Thyroid gland (tissue), 4 donors: ENCODE data around the gene DNAJC12. TPM values are rescaled to one million over a fixed set of nuclear protein-coding genes. Genes with fewer than 3 reads are reported as not detected.

Experiments
- DNase-seq, 2 donors: peaks; one replicate each; pipeline ENCODE4 v3.0.0-alpha.2; 2019
- H3K27ac ChIP-seq, 3 donors: fragments of 200-600 bp; sonication (generic); 1 replicate in 2 of 3; 2 replicates in 1 of 3; pipeline ENCODE4 v1.5.1; 2016 to 2019; ENCODE audit warnings: mild to moderate bottlenecking in 1 of 3, moderate library complexity in 1 of 3
- H3K27me3 ChIP-seq: fragments of 200-600 bp; sonication (generic); one replicate; pipeline ENCODE4 v1.5.1; 2019
- H3K36me3 ChIP-seq, 2 donors: fragments of 200-600 bp; sonication (generic); one replicate each; pipeline ENCODE4 v1.5.1; 2016 to 2019
- H3K4me1 ChIP-seq, 2 donors: fragments of 200-600 bp; sonication (generic); one replicate each; pipeline ENCODE4 v1.5.1; 2017 to 2019
- H3K4me3 ChIP-seq, 3 donors: fragments of 200-600 bp; sonication (generic); replicated peaks in 1 of 3; 1 replicate in 2 of 3; 2 replicates in 1 of 3; pipeline ENCODE4 v1.5.1; 2016; ENCODE audit warnings: mild to moderate bottlenecking in 1 of 3
- H3K9me3 ChIP-seq: fragments of 200-600 bp; sonication (generic); one replicate; pipeline ENCODE4 v1.5.1; 2017
- POLR2A ChIP-seq, 2 donors: fragments of 450-650 bp; IDR thresholded peaks; one replicate each; pipeline ENCODE4 v1.6.1; 2017; ENCODE audit warnings: antibody characterized with exemption in 2 of 2, mild to moderate bottlenecking in 2 of 2, moderate library complexity in 1 of 2
- WGBS, 2 donors: methylation state at CpG; one replicate each; pipeline ENCODE4 v1.1.5; 2017; 5-methylcytosine and 5-hydroxymethylcytosine counted together
- intact Hi-C: fragments of 100-400 bp; cut with DNase I; formaldehyde crosslinking; loops from one replicate; pipeline ENCODE4 v1.15.1; 2023
- total RNA-seq, 4 donors: library from RNA; depleted of rRNA; stranded (reverse); fragments of >200 nt; gene quantifications; one replicate each; pipeline ENCODE4 v1.2.3, GENCODE V29; 2016
- TF ChIP-seq, protein P1 (sequence below), 6 experiments: fragments of 200-600 bp in 3 of 6; fragments of 450-650 bp in 3 of 6; sonication (generic) in 3 of 6; IDR thresholded peaks; one replicate each; pipeline ENCODE4 v1.5.1; 2016 to 2019; ENCODE audit warnings: antibody characterized with exemption in 6 of 6, mild to moderate bottlenecking in 2 of 6, inconsistent platforms in 1 of 6, moderate library complexity in 1 of 6

Gene DNAJC12
- total RNA-seq, result 1 to 10 TPM in 3 of 4 donors, under 1 TPM in 1; 0.56 to 7.8 (median 1.9) TPM

DNA sequence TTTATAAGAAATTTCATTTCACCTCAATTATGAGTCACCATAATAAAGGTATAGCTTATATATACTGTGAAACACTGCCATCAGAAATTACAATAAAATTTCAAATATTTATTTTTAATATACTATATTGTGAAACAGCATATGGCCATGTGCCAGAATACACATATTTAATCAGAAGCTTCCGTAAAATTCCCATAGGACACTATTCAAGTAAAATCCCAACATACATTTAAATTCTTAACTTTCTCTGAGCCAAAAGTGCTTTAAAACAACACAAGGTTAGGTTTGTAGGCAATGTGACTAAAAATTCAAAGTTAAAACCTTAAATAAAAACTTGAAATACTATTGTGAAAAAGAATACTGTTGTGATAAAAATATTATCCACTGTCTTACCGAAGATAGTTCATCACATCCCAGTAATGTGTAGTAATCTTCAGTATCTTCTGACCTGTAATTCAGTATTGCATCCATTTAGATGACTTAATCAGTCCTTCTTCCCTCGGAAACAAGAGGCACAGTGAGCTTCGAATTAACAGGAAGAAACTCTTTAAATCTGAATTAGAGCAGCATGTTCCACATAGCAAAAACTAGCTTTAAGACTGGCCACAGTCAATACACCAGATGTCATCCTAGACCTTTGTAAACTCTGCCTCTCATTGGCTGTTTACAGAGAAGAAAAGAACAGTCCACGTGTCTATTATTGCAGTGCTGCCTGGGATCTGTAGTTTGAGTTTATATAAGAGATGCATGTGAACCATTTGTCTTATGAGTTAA, at the start of gene DNAJC12:
Gene DNAJC12 (minus strand): TSS at position 648 of the 774 bp plus-strand sequence. CDS start 177 bp downstream, at position 471.
- H3K36me3 ChIP-seq, result no peaks in the 10 kb centered on the region
- intact Hi-C loops, result no loop called here
- WGBS, 2 donors, result 39 to 48% methylated on average over 5 of the region's 5 CpGs
- H3K4me1 ChIP-seq, result no peaks in the 10 kb centered on the region
- no peak for TF ChIP-seq POLR2A (IDR thresholded peaks at IDR 0.05)
- TF ChIP-seq, protein P1, sequence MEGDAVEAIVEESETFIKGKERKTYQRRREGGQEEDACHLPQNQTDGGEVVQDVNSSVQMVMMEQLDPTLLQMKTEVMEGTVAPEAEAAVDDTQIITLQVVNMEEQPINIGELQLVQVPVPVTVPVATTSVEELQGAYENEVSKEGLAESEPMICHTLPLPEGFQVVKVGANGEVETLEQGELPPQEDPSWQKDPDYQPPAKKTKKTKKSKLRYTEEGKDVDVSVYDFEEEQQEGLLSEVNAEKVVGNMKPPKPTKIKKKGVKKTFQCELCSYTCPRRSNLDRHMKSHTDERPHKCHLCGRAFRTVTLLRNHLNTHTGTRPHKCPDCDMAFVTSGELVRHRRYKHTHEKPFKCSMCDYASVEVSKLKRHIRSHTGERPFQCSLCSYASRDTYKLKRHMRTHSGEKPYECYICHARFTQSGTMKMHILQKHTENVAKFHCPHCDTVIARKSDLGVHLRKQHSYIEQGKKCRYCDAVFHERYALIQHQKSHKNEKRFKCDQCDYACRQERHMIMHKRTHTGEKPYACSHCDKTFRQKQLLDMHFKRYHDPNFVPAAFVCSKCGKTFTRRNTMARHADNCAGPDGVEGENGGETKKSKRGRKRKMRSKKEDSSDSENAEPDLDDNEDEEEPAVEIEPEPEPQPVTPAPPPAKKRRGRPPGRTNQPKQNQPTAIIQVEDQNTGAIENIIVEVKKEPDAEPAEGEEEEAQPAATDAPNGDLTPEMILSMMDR (IDR thresholded peaks at IDR 0.05), result no peak
- H3K27me3 ChIP-seq, result no peaks in the 10 kb centered on the region
- DNase-seq, result no peak
- no peaks in the 10 kb centered on the region for H3K9me3 ChIP-seq
- no peak within 1 kb of the TSS for H3K27ac ChIP-seq
- no peak within 1 kb of the TSS for H3K4me3 ChIP-seq

DNA sequence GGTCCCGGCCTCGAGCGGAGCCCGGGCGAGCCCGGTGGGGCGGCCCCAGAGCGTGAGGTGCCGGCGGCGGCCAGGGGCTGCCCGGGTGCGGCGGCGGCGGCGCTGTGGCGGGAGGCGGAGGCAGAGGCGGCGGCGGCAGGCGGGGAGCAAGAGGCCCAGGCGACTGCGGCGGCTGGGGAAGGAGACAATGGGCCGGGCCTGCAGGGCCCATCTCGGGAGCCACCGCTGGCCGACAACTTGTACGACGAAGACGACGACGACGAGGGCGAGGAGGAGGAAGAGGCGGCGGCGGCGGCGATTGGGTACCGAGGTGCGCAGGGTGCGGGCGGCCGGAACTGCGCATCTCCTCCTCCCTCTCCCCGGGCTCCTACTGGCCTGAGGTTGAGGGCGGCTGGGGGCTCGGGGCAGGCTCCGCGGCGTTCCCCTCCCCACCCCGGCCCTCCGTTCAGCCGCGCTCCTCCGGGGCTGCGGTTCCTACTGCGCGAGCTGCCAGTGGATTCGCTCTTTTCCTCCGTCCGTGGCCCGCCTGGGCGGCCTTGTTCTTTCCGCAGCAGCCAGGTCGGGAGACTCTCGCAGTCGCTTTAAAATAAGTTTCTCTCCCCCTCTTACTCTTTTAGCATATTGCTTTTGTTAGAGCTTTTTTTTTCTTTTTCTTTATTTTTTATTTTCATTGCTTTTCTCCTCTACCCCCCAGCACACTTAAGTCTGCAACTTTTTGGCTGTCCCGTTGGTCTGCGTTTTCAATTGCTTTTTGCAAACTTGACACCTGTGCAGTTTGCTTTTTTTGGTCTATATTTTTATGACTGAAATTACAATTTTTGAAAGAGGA, 47.1 kb upstream of the DNAJC12 start:
- peak overlapping the region; percentile 10 to 90 (median 61) for H3K4me3 ChIP-seq
- peaks cover 0 to 4% of the 10 kb centered on the region in 2 donors for H3K4me1 ChIP-seq
- H3K27ac ChIP-seq, result peak overlapping the region; percentile 90 to 93 (median 92)
- intact Hi-C loops, result no loop called here
- peaks cover 20 to 27% of the 10 kb centered on the region in 2 donors for H3K36me3 ChIP-seq
- peak; percentile 83 to 86 for DNase-seq
- WGBS, 2 donors, result 0 to 1% methylated on average over 22 to 48 of the region's 73 CpGs
- TF ChIP-seq POLR2A (IDR thresholded peaks at IDR 0.05), result peak in 1 of 2 donors; percentile 49
- TF ChIP-seq, protein P1 (IDR thresholded peaks at IDR 0.05), result peak in 1 of 6 experiments; percentile 8
- H3K27me3 ChIP-seq, result no peaks in the 10 kb centered on the region
- H3K9me3 ChIP-seq, result no peaks in the 10 kb centered on the region

DNA sequence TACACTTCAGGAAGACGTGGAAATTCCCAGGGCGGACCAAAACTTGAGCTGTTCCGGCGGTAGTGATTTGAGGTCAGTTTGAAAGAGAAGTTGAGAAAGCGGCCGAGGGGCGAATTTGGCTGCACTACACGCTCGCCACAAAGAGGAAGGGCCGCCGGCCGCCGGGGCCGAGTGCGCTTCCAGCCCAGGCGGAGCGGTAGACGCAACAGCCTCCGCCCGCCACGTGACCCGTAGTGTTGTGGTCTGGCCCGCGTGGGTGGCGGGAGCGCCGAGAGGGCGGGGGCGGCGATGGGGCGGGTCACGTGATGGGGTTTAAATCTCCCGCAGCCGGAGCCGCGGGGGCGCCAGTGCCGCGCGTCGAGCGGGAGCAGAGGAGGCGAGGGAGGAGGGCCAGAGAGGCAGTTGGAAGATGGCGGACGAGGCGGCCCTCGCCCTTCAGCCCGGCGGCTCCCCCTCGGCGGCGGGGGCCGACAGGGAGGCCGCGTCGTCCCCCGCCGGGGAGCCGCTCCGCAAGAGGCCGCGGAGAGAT, 46.4 kb upstream of the DNAJC12 start, which contains the start of gene SIRT1:
Gene SIRT1 (plus strand): TSS at position 344 of the 529 bp plus-strand sequence. CDS start 66 bp downstream, at position 410.
- intact Hi-C loops, result no loop called here
- H3K4me3 ChIP-seq, result peak within 1 kb of the TSS; percentile 10 to 90 (median 61)
- 0 to 1% methylated on average over 7 to 11 of the region's 62 CpGs for WGBS, 2 donors

DNA sequence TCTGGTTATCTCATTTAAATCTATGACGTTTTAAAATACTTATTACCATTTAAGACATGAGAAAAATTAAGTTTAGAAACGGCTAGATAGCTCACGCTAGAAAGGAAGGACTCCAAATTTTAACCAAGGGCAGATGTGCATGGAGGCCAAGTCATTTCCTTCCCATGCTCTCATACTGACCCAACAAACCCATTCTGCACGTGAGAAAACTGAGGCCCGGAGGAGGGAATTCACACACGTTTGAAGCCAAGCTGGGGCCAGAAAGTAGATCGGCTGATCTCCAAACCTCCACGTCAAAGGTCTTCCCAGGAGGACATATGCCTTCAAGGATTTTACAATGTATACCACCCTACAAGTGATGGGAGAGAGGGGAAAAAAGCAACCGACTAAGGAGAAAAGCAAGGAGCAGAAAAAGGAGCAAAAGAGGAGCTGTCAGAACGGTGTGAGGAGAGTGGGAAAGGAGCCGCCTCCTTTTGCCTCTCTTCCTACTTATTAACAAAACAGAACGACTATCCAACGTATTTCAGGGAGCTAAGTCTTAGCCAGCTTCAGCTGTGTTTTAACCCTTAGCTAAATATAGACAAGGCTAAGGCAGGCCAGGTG, 45.8 kb upstream of the DNAJC12 start:
- Histone ChIP-seq H3K36me3 (peaks cover 13 to 17% of the 10 kb centered on the region in 2 donors), H3K4me3 (peak overlapping the region in 2 of 3 donors; percentile 33 to 61), H3K9me3 (no peaks in the 10 kb centered on the region), H3K27me3 (no peaks in the 10 kb centered on the region), H3K4me1 (peaks cover 0 to 4% of the 10 kb centered on the region in 2 donors), H3K27ac (peak overlapping the region; percentile 90 to 93 (median 92))
- peak in 1 of 2 donors; percentile 30 for DNase-seq
- WGBS, 2 donors, result 19 to 21% methylated on average over 13 of the region's 13 CpGs
- intact Hi-C loops, result no loop called here
- TF ChIP-seq, protein P1 (IDR thresholded peaks at IDR 0.05), result no peak
- no peak for TF ChIP-seq POLR2A (IDR thresholded peaks at IDR 0.05)

More for the DNA sequence above, 46.4 kb upstream of the DNAJC12 start, which contains the start of gene SIRT1:
- no peaks in the 10 kb centered on the region for H3K9me3 ChIP-seq
- peaks cover 0 to 4% of the 10 kb centered on the region in 2 donors for H3K4me1 ChIP-seq
- DNase-seq, result peak; percentile 98
- no peaks in the 10 kb centered on the region for H3K27me3 ChIP-seq
- peak; percentile 76 to 91 for TF ChIP-seq POLR2A (IDR thresholded peaks at IDR 0.05)
- TF ChIP-seq, protein P1 (IDR thresholded peaks at IDR 0.05), result no peak
- H3K27ac ChIP-seq, result peak within 1 kb of the TSS; percentile 90 to 93 (median 92)
- peaks cover 18 to 22% of the 10 kb centered on the region in 2 donors for H3K36me3 ChIP-seq
